Cardiac fibroblast (primary cell): ENCODE data around the gene CUTA.

ENCODE experiments used
- DNase-seq, 2 donors: peaks; one replicate each; pipeline versions ENCODE4 v3.0.0 to v3.0.0-alpha.2; 2010; ENCODE audit warnings: low read depth in 2 of 2
- H3K4me3 ChIP-seq, 2 donors: replicated peaks in 1 of 2; 1 replicate in 1 of 2; 2 replicates in 1 of 2; pipeline ENCODE4 v1.5.1; 2011; ENCODE audit warnings: low read depth in 2 of 2, low read length in 2 of 2, mild to moderate bottlenecking in 2 of 2, moderate library complexity in 1 of 2
- TF ChIP-seq, protein P1 (sequence below): IDR thresholded peaks from one replicate; pipeline ENCODE4 v1.5.1; 2011; ENCODE audit warnings: low read depth, mild to moderate bottlenecking, low read length, inconsistent platforms

The CUTA gene

DNA sequence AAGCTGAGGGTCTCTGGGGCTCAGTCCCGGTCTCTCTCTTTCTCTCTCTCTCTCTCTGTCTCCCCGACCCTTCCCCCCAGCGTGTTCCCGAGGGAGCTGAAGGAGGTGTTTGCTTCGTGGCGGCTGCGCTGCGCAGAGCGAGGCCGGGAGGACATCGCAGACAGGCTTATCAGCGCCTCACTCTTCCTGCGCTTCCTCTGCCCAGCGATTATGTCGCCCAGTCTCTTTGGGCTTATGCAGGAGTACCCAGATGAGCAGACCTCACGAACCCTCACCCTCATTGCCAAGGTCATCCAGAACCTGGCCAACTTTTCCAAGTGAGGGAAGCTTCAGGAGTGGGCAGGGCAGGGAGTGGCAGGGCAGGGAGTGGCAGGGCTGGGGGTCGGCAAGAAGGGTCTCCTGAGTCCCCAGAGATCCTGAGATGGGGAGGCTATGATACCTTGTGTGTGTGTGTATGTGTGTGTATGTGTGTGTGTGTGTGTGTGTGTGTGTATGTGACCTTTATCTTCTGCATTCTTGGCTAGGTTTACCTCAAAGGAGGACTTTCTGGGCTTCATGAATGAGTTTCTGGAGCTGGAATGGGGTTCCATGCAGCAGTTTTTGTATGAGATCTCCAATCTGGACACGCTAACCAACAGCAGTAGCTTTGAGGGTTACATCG, 22.9 kb upstream of the CUTA start:
- no peak for DNase-seq
- H3K4me3 ChIP-seq, result no peak overlapping the region
- TF ChIP-seq, protein P1, sequence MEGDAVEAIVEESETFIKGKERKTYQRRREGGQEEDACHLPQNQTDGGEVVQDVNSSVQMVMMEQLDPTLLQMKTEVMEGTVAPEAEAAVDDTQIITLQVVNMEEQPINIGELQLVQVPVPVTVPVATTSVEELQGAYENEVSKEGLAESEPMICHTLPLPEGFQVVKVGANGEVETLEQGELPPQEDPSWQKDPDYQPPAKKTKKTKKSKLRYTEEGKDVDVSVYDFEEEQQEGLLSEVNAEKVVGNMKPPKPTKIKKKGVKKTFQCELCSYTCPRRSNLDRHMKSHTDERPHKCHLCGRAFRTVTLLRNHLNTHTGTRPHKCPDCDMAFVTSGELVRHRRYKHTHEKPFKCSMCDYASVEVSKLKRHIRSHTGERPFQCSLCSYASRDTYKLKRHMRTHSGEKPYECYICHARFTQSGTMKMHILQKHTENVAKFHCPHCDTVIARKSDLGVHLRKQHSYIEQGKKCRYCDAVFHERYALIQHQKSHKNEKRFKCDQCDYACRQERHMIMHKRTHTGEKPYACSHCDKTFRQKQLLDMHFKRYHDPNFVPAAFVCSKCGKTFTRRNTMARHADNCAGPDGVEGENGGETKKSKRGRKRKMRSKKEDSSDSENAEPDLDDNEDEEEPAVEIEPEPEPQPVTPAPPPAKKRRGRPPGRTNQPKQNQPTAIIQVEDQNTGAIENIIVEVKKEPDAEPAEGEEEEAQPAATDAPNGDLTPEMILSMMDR, result no peak

DNA sequence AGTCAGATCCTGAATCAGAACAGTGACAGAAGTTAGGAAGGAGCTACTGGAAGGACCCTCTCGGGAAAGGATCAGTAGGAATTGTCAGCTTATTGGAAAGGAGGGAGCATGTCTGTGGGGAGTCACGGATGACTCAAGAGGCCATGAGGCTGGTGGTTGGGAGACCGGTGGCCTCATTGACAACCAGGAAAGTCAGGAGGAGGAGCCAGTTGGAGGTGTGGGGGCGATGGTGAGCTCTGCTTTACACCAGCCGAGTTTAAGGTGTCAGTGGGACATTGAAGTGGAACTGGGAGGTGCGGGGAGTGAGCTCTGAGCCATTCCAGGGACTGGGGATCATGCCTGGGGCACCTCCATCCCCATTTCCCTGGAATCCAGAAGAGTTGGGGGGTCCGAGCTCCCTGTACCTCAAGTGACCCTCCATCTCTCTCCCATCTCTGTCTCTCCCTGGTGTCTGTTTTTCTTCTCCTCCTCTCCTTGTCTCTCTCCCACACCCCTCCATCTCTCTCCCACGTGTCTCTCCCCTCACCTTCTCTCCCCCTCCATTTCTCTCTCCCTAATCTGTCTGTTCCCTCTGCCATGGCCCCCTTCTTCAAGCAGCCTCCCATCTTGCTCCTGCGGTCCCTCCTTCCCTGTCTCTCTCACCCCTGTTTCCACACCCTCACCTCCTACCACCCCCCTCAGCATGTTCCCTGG, 22.2 kb upstream of the CUTA start:
- H3K4me3 ChIP-seq, result no peak overlapping the region
- TF ChIP-seq, protein P1, result no peak
- no peak for DNase-seq

DNA sequence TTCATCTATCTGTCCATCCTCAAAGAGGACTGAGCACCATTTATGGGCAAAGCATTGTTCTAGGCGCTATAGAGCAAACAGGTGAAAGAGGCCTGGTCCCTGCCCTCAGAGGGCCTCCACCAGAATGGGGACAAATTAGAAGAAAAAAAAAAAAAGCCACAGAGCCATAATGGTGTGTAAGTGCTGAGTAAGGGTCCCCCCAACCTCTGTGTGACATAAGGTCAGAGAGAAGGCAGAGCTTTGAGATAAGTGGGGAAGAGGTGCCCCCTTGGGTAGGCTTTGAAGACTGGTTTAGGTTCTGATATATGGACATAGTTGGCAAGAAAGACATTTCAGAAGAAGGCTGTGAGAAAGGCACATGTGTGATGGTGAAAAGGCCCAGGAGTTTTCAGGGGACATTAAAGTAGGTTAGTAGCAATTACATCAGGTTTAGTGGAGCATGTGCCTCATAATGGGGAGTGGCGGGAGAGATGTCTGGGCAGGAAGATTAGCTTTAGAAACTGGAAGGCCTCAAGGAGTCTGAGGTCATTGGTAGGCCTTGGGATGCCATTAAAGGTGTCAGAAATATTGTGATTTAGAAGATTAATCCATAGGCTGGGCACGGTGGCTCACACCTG, 21.2 kb upstream of the CUTA start:
- TF ChIP-seq, protein P1, result no peak
- DNase-seq, result no peak
- no peak overlapping the region for H3K4me3 ChIP-seq

DNA sequence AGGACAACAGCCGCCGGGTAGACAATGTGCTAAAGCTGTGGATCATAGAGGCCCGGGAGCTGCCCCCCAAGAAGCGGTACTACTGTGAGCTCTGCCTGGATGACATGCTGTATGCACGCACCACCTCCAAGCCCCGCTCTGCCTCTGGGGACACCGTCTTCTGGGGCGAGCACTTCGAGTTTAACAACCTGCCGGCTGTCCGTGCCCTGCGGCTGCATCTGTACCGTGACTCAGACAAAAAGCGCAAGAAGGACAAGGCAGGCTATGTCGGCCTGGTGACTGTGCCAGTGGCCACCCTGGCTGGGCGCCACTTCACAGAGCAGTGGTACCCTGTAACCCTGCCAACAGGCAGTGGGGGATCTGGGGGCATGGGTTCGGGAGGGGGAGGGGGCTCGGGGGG, 19.8 kb upstream of the CUTA start:
- no peak overlapping the region for H3K4me3 ChIP-seq
- TF ChIP-seq, protein P1, result no peak
- no peak for DNase-seq

DNA sequence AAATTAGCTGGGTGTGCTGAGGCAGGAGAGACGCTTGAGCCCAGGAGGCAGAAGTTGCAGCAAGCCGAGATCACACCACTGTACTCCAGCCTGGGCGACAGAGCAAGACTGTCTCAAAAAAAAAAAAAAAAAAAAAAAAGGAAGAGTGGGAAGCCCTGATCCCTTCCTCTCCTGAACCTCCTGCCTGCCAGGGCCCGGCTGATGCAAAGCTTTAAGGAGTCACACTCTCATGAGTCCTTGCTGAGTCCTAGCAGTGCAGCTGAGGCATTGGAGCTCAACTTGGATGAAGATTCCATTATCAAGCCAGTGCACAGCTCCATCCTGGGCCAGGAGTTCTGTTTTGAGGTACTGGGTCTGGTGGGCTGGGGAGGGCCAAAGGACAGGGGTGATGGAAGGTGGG, 17.1 kb upstream of the CUTA start:
- H3K4me3 ChIP-seq, result no peak overlapping the region
- TF ChIP-seq, protein P1, result no peak
- DNase-seq, result no peak

DNA sequence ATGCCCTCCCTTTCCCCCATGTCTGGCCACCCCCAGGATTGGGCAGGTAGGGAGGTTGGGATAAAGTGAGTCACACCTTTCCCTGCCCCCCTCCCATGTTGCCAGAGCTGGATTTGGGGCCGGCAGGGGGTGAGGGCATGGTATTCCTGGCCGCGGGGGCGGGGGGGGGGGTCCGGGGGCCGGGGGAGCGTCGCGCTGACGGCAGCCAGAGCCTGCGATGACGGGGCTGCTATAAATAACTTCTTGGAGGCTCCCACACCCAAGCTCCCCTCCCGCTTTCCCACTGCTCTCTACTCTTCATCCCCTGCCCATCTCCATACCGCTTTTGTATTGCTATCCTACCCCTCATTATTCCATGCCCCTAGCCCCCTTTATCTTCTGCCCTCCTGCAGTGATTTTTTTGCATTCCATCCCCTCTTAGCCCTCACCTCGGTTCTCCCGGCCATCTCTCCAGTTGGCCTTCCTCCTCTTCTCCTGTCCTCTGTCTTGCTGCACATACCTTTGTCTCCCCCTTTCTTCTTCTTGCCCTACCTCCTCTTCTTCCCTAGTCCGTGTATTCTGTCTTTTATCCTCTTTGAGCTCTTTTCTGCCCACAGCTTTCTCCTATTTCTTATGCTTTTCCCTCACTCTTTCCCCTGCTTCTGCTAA, 15.8 kb upstream of the CUTA start:
- TF ChIP-seq, protein P1, result no peak
- peak in 1 of 2 donors; percentile 47 for DNase-seq
- no peak overlapping the region for H3K4me3 ChIP-seq
